GM19452 (cell line): Measurements from ENCODE around the gene IL17RC.

ENCODE experiments used
- ATAC-seq: cut with Tn5 transposase; IDR thresholded peaks from one replicate; pipeline ENCODE4 v1.9.1; 2021; ENCODE audit not compliant: unreplicated experiment

Gene IL17RC

GRCh38 chr3:9976721-9977709 is 60.1 kb downstream of the IL17RC start:
- ATAC-seq: no peak

- no peak for ATAC-seq
Measured at GRCh38 chr3:9978710-9979305, 61.9 kb downstream of the IL17RC start.

DNA sequence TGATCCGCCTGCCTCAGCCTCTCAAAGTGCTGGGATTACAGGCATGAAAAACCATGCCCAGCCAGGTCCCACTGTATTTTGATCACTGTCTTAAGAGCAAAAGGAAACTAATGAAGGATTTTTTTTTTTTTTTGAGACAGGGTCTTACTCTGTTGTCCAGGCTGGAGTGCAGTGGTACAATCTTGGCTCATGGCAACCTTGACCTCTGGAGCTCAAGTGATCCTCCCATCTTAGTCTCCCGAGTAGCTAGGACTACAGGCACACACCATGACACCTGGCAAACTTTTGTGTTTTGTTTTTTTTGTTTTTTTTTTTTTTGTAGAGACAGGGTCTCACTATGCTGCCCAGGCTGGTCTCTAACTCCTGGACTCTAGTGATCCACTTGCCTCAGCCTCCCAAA is 63.4 kb downstream of the IL17RC start:
- no peak for ATAC-seq
